ENCODE measurements around the gene NEURL1B.
A peak's percentile ranks its signal among the peaks of the same experiment; 100 is the strongest.

The NEURL1B gene

GRCh38 chr5:172695232-172696054 is 54.4 kb downstream of the NEURL1B start:
- TF ChIP-seq CTCF (IDR thresholded peaks at IDR 0.05): no peak
- Histone ChIP-seq H3K27ac (no peak overlapping the region), H3K4me3 (ENCODE audit: low read depth in 1 of 2, low read length in 1 of 2) (no peak overlapping the region), H3K36me3 (no peaks in the 10 kb centered on the region), H3K4me1 (ENCODE audit: control insufficient read depth in 1 of 2, insufficient read depth in 1 of 2, low read depth in 1 of 2, low read length in 1 of 2) (peaks cover 9% of the 10 kb centered on the region in 2 experiments), H3K27me3 (peaks cover 15% of the 10 kb centered on the region), H3K9me3 (no peaks in the 10 kb centered on the region)

GRCh38 chr5:172696171-172696849 is 55.2 kb downstream of the NEURL1B start:
- no peaks in the 10 kb centered on the region for H3K36me3 ChIP-seq
- peaks cover 23% of the 10 kb centered on the region for H3K27me3 ChIP-seq
- H3K9me3 ChIP-seq: no peaks in the 10 kb centered on the region
- no peak overlapping the region for H3K4me3 ChIP-seq (ENCODE audit: low read depth in 1 of 2, low read length in 1 of 2)
- no peak for TF ChIP-seq CTCF (IDR thresholded peaks at IDR 0.05)
- peaks cover 9% of the 10 kb centered on the region in 2 experiments for H3K4me1 ChIP-seq (ENCODE audit: control insufficient read depth in 1 of 2, insufficient read depth in 1 of 2, low read depth in 1 of 2, low read length in 1 of 2)
- H3K27ac ChIP-seq: no peak overlapping the region

GRCh38 chr5:172697123-172698121 is 56.4 kb downstream of the NEURL1B start:
- peaks cover 35% of the 10 kb centered on the region for H3K27me3 ChIP-seq
- peaks cover 9 to 14% of the 10 kb centered on the region in 2 experiments for H3K4me1 ChIP-seq (ENCODE audit: control insufficient read depth in 1 of 2, insufficient read depth in 1 of 2, low read depth in 1 of 2, low read length in 1 of 2)
- peak; percentile 89 for TF ChIP-seq CTCF (IDR thresholded peaks at IDR 0.05)
- no peaks in the 10 kb centered on the region for H3K36me3 ChIP-seq
- no peaks in the 10 kb centered on the region for H3K9me3 ChIP-seq
- H3K4me3 ChIP-seq (ENCODE audit: low read depth in 1 of 2, low read length in 1 of 2): peak overlapping the region; percentile 65
- H3K27ac ChIP-seq: peak overlapping the region; percentile 5

- TF ChIP-seq CTCF (IDR thresholded peaks at IDR 0.05): no peak
- no peaks in the 10 kb centered on the region for H3K36me3 ChIP-seq
- no peaks in the 10 kb centered on the region for H3K9me3 ChIP-seq
- H3K27me3 ChIP-seq: peaks cover 51% of the 10 kb centered on the region
- no peak overlapping the region for H3K27ac ChIP-seq
- H3K4me1 ChIP-seq (ENCODE audit: control insufficient read depth in 1 of 2, insufficient read depth in 1 of 2, low read depth in 1 of 2, low read length in 1 of 2): peaks cover 9 to 14% of the 10 kb centered on the region in 2 experiments
- H3K4me3 ChIP-seq (ENCODE audit: low read depth in 1 of 2, low read length in 1 of 2): no peak overlapping the region
Measured at GRCh38 chr5:172699423-172699822, 58.4 kb downstream of the NEURL1B start.

GRCh38 chr5:172699999-172700364 is 58.9 kb downstream of the NEURL1B start:
- no peaks in the 10 kb centered on the region for H3K9me3 ChIP-seq
- no peak overlapping the region for H3K4me3 ChIP-seq (ENCODE audit: low read depth in 1 of 2, low read length in 1 of 2)
- peaks cover 51% of the 10 kb centered on the region for H3K27me3 ChIP-seq
- H3K27ac ChIP-seq: no peak overlapping the region
- peaks cover 9 to 14% of the 10 kb centered on the region in 2 experiments for H3K4me1 ChIP-seq (ENCODE audit: control insufficient read depth in 1 of 2, insufficient read depth in 1 of 2, low read depth in 1 of 2, low read length in 1 of 2)
- no peak for TF ChIP-seq CTCF (IDR thresholded peaks at IDR 0.05)
- no peaks in the 10 kb centered on the region for H3K36me3 ChIP-seq
